T-helper 17 cell (primary cell): ENCODE data around the gene SLC12A9. TPM values are rescaled to one million over a fixed set of nuclear protein-coding genes. Genes with fewer than 3 reads are reported as not detected.

ENCODE experiments used
- ATAC-seq: fragments of 150-1000 bp; cut with Tn5 transposase; 2 replicates; pipeline ENCODE4 v1.10.0; 2021; ENCODE audit warnings: mild to moderate bottlenecking, moderate library complexity
- DNase-seq, 3 donors: peaks; one replicate each; pipeline versions ENCODE4 v3.0.0 to v3.0.0-alpha.2; 2020 to 2021
- H3K9me3 ChIP-seq: one replicate; pipeline ENCODE4 v1.7.0; 2013; ENCODE audit warnings: low read length, mild to moderate bottlenecking; ENCODE audit not compliant: control insufficient read depth, poor library complexity, severe bottlenecking
- H3K27ac Mint-ChIP-seq: one replicate; pipeline ENCODE4 v1.8.0; 2022; ENCODE audit warnings: mild to moderate bottlenecking, moderate library complexity, mixed read lengths
- H3K27me3 Mint-ChIP-seq: one replicate; pipeline ENCODE4 v1.8.0; 2022; ENCODE audit warnings: mixed read lengths
- H3K36me3 Mint-ChIP-seq: one replicate; pipeline ENCODE4 v1.8.0; 2022; ENCODE audit warnings: low read depth, mixed read lengths
- H3K4me1 Mint-ChIP-seq: one replicate; pipeline ENCODE4 v1.8.0; 2022; ENCODE audit warnings: mild to moderate bottlenecking, mixed read lengths
- H3K4me3 Mint-ChIP-seq: one replicate; pipeline ENCODE4 v1.8.0; 2022; ENCODE audit warnings: mild to moderate bottlenecking, moderate library complexity, mixed read lengths
- total RNA-seq, 4 donors: library from RNA in 2 of 4; stranded (reverse) in 2 of 4; gene quantifications; one replicate each; pipeline ENCODE4 v1.2.3 and lab custom pipeline; 2022 to 2026

Gene SLC12A9
- total RNA-seq, 2 donors from 2014 or later, result 43.9 to 50.9 TPM

DNA sequence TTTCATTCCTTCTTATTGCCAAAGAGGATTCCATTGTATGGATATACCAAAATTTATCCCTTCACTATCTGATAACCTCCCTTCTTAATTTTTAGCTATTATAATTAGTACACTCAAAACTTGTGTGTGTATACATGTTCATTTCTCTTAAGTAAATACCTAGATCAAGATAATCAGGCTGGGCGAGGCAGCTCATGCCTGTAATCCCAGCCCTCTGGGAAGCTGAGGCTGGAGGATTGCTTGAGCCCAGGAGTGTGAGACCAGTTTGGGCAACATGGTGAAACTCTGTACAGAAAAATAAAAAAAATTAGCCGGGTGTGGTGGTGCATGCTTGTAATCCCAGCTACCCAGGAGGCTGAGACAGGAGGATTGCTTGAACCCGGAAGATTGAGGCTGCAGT, 59.0 kb downstream of the SLC12A9 start:
- Mint-ChIP-seq H3K27ac (no peak overlapping the region), H3K27me3 (peaks cover 34% of the 10 kb centered on the region), H3K36me3 (peaks cover 3% of the 10 kb centered on the region), H3K4me3 (no peak overlapping the region), H3K4me1 (peaks cover 2% of the 10 kb centered on the region)
- H3K9me3 ChIP-seq, result no peaks in the 10 kb centered on the region
- ATAC-seq, result no peak
- no peak for DNase-seq

DNA sequence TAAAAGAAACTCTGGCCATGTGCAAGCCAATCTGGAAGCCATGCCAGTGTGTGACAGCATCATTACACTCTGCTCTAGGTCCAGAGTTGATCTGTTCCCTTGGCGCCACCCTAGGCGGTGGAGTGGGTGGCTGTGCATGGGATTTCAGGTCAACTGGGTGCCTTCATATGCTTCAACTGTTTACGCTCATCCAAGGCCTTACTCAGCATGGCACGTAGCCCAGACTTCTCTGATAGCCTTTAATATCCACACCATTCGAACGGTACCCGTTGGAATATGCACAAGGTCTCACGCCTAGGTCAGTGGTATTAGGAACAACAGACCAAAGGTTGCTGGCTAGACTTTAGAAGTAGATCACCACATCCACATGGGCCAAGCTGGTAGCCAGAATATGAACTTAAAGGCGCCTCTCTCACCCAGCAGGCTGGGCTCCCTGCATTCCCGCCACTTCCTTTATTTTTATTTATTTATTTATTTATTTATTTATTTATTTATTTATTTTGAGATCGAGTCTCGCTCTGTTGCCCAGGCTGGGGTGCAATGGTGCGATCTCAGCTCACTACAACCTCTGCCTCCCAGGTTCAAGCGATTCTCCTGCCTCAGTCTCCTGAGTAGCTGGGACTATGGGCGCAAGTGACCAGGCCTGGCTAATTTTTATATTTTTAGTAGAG, 61.8 kb downstream of the SLC12A9 start:
- peaks cover 47% of the 10 kb centered on the region for H3K27me3 Mint-ChIP-seq
- no peaks in the 10 kb centered on the region for H3K9me3 ChIP-seq
- H3K4me1 Mint-ChIP-seq, result peaks cover 2% of the 10 kb centered on the region
- no peak overlapping the region for H3K27ac Mint-ChIP-seq
- ATAC-seq (no peak), DNase-seq (no peak)
- no peaks in the 10 kb centered on the region for H3K36me3 Mint-ChIP-seq
- no peak overlapping the region for H3K4me3 Mint-ChIP-seq

DNA sequence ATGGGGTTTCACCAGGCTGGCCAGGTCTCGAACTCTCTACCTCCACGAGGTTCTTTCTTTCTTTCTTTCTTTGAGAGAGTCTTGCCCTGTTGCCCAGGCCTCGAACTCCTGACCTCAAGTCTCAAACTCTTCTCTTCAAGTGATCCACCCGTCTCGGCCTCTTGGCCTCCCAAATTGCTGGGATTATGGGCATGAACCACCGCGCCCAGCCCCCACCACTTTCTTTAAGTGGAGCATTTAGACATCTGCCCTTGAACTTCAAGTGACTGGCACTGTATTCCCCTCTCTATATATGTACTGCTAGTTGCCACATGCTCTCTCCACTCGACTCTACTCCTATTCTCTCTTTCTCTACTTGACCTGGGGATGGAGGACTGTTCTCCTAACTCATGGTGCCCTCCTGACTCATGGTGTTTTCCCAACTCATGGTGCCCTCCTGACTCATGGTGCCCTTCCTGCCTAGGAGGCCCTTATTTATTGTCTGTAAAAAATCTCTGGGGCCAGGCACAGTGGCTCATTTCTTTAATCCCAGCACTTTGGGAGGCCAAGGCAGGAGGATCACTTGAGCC, 62.5 kb downstream of the SLC12A9 start:
- peaks cover 53% of the 10 kb centered on the region for H3K27me3 Mint-ChIP-seq
- ATAC-seq (no peak), DNase-seq (no peak)
- no peaks in the 10 kb centered on the region for H3K36me3 Mint-ChIP-seq
- no peak overlapping the region for H3K4me3 Mint-ChIP-seq
- no peaks in the 10 kb centered on the region for H3K9me3 ChIP-seq
- peaks cover 2% of the 10 kb centered on the region for H3K4me1 Mint-ChIP-seq
- no peak overlapping the region for H3K27ac Mint-ChIP-seq

Other genes starting within 250 kb of the SLC12A9 start
- 10 to 100 TPM; 16.4 to 16.5 TPM for gene MOSPD3, start 240.2 kb upstream of the SLC12A9 start, total RNA-seq
- 1 to 10 TPM; 4.5 to 6.1 TPM for gene TFR2, start 211.2 kb upstream of the SLC12A9 start, total RNA-seq
- not detected for gene ACTL6B, start 196.3 kb upstream of the SLC12A9 start, total RNA-seq
- 100 to 1,000 TPM; 140 to 161 TPM for gene GNB2, start 179.0 kb upstream of the SLC12A9 start, total RNA-seq
- 10 to 100 TPM; 70.3 to 71.5 TPM for gene GIGYF1, start 158.5 kb upstream of the SLC12A9 start, total RNA-seq
- gene POP7, start 146.6 kb upstream of the SLC12A9 start, total RNA-seq, result 10 to 100 TPM; 10.1 to 12.4 TPM
- not detected for gene EPO, start 132.2 kb upstream of the SLC12A9 start, total RNA-seq
- not detected for gene ZAN, start 119.1 kb upstream of the SLC12A9 start, total RNA-seq
- gene EPHB4, start 25.2 kb upstream of the SLC12A9 start, total RNA-seq, result 1 to 10 TPM; 4.7 to 6.6 TPM
- gene TRIP6, start 14.7 kb downstream of the SLC12A9 start, total RNA-seq, result 1 to 10 TPM; 8.5 to 9.8 TPM
- gene SRRT, start 22.4 kb downstream of the SLC12A9 start, total RNA-seq, result 100 to 1,000 TPM; 246 to 255 TPM
- gene UFSP1, start 37.0 kb downstream of the SLC12A9 start, total RNA-seq, result 1 to 10 TPM; 1.6 to 2.2 TPM
- gene ACHE, start 43.2 kb downstream of the SLC12A9 start, total RNA-seq, result under 1 TPM; 0.21 to 0.25 TPM
- not detected for gene MUC3A, start 96.8 kb downstream of the SLC12A9 start, total RNA-seq
- 1 to 10 TPM in 1 of 2 donors, not detected in 1; 1.1 TPM for gene MUC12, start 116.9 kb downstream of the SLC12A9 start, total RNA-seq
- not detected for gene MUC17, start 167.4 kb downstream of the SLC12A9 start, total RNA-seq
- 10 to 100 TPM; 38.4 to 46.6 TPM for gene TRIM56, start 232.8 kb downstream of the SLC12A9 start, total RNA-seq